K562 (cell line): ENCODE results near the gene TRABD. TPM values are rescaled to one million over a fixed set of nuclear protein-coding genes. Genes with fewer than 3 reads are reported as not detected.

Experiments
- ARNT ChIP-seq, 2 experiments: fragments of 450-650 bp; IDR thresholded peaks; 2 replicates each; pipeline ENCODE4 v1.6.1; 2016; ENCODE audit warnings: mild to moderate bottlenecking in 1 of 2
- BMI1 ChIP-seq: fragments of 150-350 bp; IDR thresholded peaks from 2 replicates; pipeline ENCODE4 v1.6.1; 2014; ENCODE audit warnings: low read length
- CEBPG ChIP-seq, 3 experiments: fragments of 200-800 bp in 1 of 3; sonication (Bioruptor generic) in 1 of 3; sonication (generic) in 1 of 3; formaldehyde crosslinking in 1 of 3; IDR thresholded peaks in 2 of 3; conservative IDR thresholded peaks in 1 of 3; 2 replicates each; pipeline versions ENCODE4 v1.6.1 to v1.8.0; 2016 to 2022; ENCODE audit warnings: missing compliant biosample characterization in 2 of 3, missing genetic modification characterization in 2 of 3, mild to moderate bottlenecking in 1 of 3, missing genetic modification reagents in 1 of 3
- EP300 ChIP-seq: IDR thresholded peaks from 2 replicates; pipeline ENCODE4 v1.6.1; 2012; ENCODE audit warnings: low read length, improper control_type of control experiment
- ETV5 ChIP-seq: sonication (generic); formaldehyde crosslinking; IDR thresholded peaks from 2 replicates; pipeline ENCODE4 v1.4.0; 2020; ENCODE audit warnings: low read depth, mild to moderate bottlenecking, missing genetic modification reagents
- KLF1 ChIP-seq: fragments of 450-650 bp; IDR thresholded peaks from 2 replicates; pipeline ENCODE4 v1.6.1; 2016; ENCODE audit warnings: missing genetic modification characterization, missing compliant biosample characterization
- KLF13 ChIP-seq: fragments of 450-650 bp; IDR thresholded peaks from 2 replicates; pipeline ENCODE4 v1.6.1; 2016; ENCODE audit warnings: missing genetic modification characterization, low read depth, mild to moderate bottlenecking, missing compliant biosample characterization, moderate library complexity, borderline replicate concordance
- KLF16 ChIP-seq: IDR thresholded peaks from 2 replicates; pipeline ENCODE4 v1.6.1; 2016; ENCODE audit warnings: antibody characterized with exemption
- MCM7 ChIP-seq, 2 experiments: fragments of 450-650 bp; IDR thresholded peaks; 2 replicates each; pipeline ENCODE4 v1.6.1; 2016 to 2018
- NFYB ChIP-seq: IDR thresholded peaks from 2 replicates; pipeline ENCODE4 v1.6.1; 2011; ENCODE audit warnings: mild to moderate bottlenecking, moderate library complexity; ENCODE audit not compliant: insufficient read length; ENCODE audit errors: extremely low read depth
- NR1H2 ChIP-seq: sonication (generic); formaldehyde crosslinking; IDR thresholded peaks from 2 replicates; pipeline ENCODE4 v1.4.0; 2020; ENCODE audit warnings: mild to moderate bottlenecking, missing genetic modification reagents
- POLR3A ChIP-seq: IDR thresholded peaks from 2 replicates; pipeline ENCODE4 v1.6.1; 2011; ENCODE audit warnings: borderline replicate concordance, mild to moderate bottlenecking, moderate library complexity; ENCODE audit not compliant: insufficient read length, insufficient read depth; ENCODE audit errors: extremely low read depth
- RAD21 ChIP-seq, 2 experiments: fragments of 250-450 bp in 1 of 2; fragments of 450-650 bp in 1 of 2; sonication (Bioruptor Pico) in 1 of 2; formaldehyde crosslinking in 1 of 2; IDR thresholded peaks in 1 of 2; conservative IDR thresholded peaks in 1 of 2; 2 replicates each; pipeline versions ENCODE4 v1.4.0 to v1.8.0; 2020 to 2022; ENCODE audit warnings: mild to moderate bottlenecking in 2 of 2, moderate library complexity in 1 of 2
- RUNX1 ChIP-seq: sonication (generic); IDR thresholded peaks from 2 replicates; pipeline ENCODE4 v1.6.1; 2016; ENCODE audit warnings: antibody characterized with exemption, low read depth
- SETDB1 ChIP-seq: IDR thresholded peaks from one replicate; pipeline ENCODE4 v1.6.1; 2012; ENCODE audit warnings: low read length, control low read depth, inconsistent platforms
- SNIP1 ChIP-seq: fragments of 450-650 bp; IDR thresholded peaks from 2 replicates; pipeline ENCODE4 v1.7.1; 2017; ENCODE audit warnings: low read depth, mild to moderate bottlenecking
- TCFL5 ChIP-seq: fragments of 250-450 bp; sonication (Bioruptor Pico); conservative IDR thresholded peaks from 2 replicates; pipeline ENCODE4 v1.6.1; 2021; ENCODE audit warnings: mild to moderate bottlenecking, moderate library complexity, matching md5 sums
- TRIM28 ChIP-seq: fragments of 450-650 bp; IDR thresholded peaks from 2 replicates; pipeline ENCODE4 v1.6.1; 2017
- ZFP30 ChIP-seq: fragments of 250-450 bp; sonication (Bioruptor Pico); IDR thresholded peaks from 2 replicates; pipeline ENCODE4 v1.8.0; 2022; ENCODE audit warnings: moderate library complexity, mild to moderate bottlenecking, inconsistent platforms, borderline replicate concordance
- ZNF143 ChIP-seq: sonication (generic); formaldehyde crosslinking; IDR thresholded peaks from 2 replicates; pipeline ENCODE4 v1.9.0; 2022; ENCODE audit warnings: mild to moderate bottlenecking, missing genetic modification reagents
- ZNF175 ChIP-seq: fragments of 200-800 bp; sonication (Bioruptor generic); IDR thresholded peaks from 2 replicates; pipeline ENCODE4 v1.6.1; 2016; ENCODE audit warnings: low read depth, mild to moderate bottlenecking, missing genetic modification characterization, missing compliant biosample characterization
- ZNF212 ChIP-seq: fragments of 450-650 bp; formaldehyde crosslinking; IDR thresholded peaks from 2 replicates; pipeline ENCODE4 v1.4.0; 2020; ENCODE audit warnings: mild to moderate bottlenecking
- ZNF217 ChIP-seq: sonication (generic); formaldehyde crosslinking; IDR thresholded peaks from 2 replicates; pipeline ENCODE4 v1.8.0; 2022; ENCODE audit warnings: mild to moderate bottlenecking, missing genetic modification reagents
- ZNF23 ChIP-seq: fragments of 250-450 bp; sonication (Bioruptor Pico); IDR thresholded peaks from 2 replicates; pipeline ENCODE4 v1.4.0; 2020; ENCODE audit warnings: mild to moderate bottlenecking
- ZNF445 ChIP-seq: fragments of 250-450 bp; sonication (Bioruptor Pico); IDR thresholded peaks from 2 replicates; pipeline ENCODE4 v1.4.0; 2020; ENCODE audit warnings: low read depth, mild to moderate bottlenecking, moderate library complexity
- ZNF695 ChIP-seq: fragments of 450-650 bp; formaldehyde crosslinking; IDR thresholded peaks from 2 replicates; pipeline ENCODE4 v1.4.0; 2020; ENCODE audit warnings: mild to moderate bottlenecking, moderate library complexity
- ZNF766 ChIP-seq: fragments of 200-800 bp; sonication (Bioruptor generic); conservative IDR thresholded peaks from 2 replicates; pipeline ENCODE4 v1.6.1; 2016; ENCODE audit warnings: missing genetic modification characterization, missing compliant biosample characterization
- ZSCAN32 ChIP-seq: fragments of 450-650 bp; formaldehyde crosslinking; IDR thresholded peaks from 2 replicates; pipeline ENCODE4 v1.4.0; 2020; ENCODE audit warnings: mild to moderate bottlenecking, moderate library complexity
- ZZZ3 ChIP-seq: fragments of 450-650 bp; IDR thresholded peaks from 2 replicates; pipeline ENCODE4 v1.6.1; 2016; ENCODE audit warnings: antibody characterized with exemption, mild to moderate bottlenecking, moderate library complexity
- polyA plus RNA-seq, 8 experiments: library from polyadenylated mRNA; depleted of rRNA in 4 of 8; stranded (reverse) in 5 of 8; unstranded in 3 of 8; fragments of >200 nt; fragmentation: Nextera tagmentation in 2 of 8; fragmentation: Illumina TruSeq in 1 of 8; extraction: Ambion mirVana in 2 of 8; extraction: Trizol in 1 of 8; gene quantifications; 2 replicates each; pipeline versions ENCODE4 v1.2.1 to v1.2.3, GENCODE V29; 2011 to 2014; ENCODE audit warnings: inconsistent platforms in 1 of 8, missing spikeins in 1 of 8
- total RNA-seq, 7 experiments: library from RNA; depleted of rRNA in 6 of 7; stranded (reverse); fragments of >200 nt in 6 of 7; fragmentation: Illumina TruSeq in 2 of 7; extraction: Trizol in 2 of 7; gene quantifications; 2 replicates each; pipeline versions ENCODE4 v1.2.1 to v1.2.3, GENCODE V29; 2011 to 2021; ENCODE audit warnings: low replicate concordance in 1 of 7
- TF ChIP-seq, protein P1 (sequence below): sonication (generic); formaldehyde crosslinking; IDR thresholded peaks from 2 replicates; pipeline ENCODE4 v1.4.0; 2020; ENCODE audit warnings: mild to moderate bottlenecking, missing genetic modification reagents

Gene TRABD
- total and polyA plus RNA-seq, 9 of the 15 experiments (the other 6 are each of a cell fraction or from before 2014, with no cell fraction given), result 0.08 to 62.9 (median 14.0) TPM

DNA sequence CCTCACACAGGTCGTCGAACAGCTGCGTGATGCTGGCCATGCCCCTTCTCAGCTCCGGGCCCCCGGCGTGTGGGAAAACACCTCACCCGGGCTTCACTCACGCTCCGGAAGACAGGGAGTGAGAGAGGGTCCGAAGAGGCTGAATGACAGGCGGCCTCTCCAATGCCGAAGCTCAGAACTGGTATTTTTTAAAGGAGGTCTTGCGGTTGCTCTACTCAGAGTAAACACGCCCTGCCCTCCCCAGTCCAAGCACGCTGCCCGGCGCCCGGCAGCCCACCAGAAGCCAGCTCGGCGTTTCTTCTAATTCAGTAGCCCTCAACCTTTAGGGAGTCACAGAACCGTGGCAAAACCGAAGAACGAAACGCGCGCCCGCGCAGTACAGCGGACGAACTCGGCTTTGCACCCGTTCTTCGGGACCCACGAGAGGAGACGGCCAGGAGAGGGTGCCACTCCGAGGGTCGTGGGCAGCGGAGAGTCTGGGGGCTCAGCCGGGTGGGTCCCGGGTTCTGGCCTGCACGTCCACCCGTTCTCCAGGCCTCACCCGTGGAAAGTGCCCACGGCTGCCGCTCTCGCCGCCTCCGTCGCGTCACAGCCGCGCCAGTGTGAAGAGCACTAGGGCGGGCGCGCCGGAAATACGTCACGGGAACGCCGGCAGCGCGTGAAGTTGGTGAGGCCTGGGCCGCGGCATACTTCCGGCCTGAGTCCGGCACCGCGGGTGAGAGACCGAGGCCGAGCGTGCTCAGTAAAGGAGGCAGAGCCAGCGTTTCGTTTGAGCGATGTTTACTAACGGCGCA lies 58.9 kb downstream of the TRABD start, which contains the start of gene TUBGCP6 (continued):
- TF ChIP-seq, protein P1, sequence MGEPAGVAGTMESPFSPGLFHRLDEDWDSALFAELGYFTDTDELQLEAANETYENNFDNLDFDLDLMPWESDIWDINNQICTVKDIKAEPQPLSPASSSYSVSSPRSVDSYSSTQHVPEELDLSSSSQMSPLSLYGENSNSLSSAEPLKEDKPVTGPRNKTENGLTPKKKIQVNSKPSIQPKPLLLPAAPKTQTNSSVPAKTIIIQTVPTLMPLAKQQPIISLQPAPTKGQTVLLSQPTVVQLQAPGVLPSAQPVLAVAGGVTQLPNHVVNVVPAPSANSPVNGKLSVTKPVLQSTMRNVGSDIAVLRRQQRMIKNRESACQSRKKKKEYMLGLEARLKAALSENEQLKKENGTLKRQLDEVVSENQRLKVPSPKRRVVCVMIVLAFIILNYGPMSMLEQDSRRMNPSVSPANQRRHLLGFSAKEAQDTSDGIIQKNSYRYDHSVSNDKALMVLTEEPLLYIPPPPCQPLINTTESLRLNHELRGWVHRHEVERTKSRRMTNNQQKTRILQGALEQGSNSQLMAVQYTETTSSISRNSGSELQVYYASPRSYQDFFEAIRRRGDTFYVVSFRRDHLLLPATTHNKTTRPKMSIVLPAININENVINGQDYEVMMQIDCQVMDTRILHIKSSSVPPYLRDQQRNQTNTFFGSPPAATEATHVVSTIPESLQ (CRISPR knock-in tag), result no peak
- TF ChIP-seq KLF16 (no peak), ZNF217 (CRISPR knock-in tag) (no peak), ZNF175 (CRISPR knock-in tag) (no peak), RUNX1 (no peak), RAD21 (CRISPR knock-in tag; conservative IDR thresholded peaks at IDR 0.05 in 1 of 2, IDR thresholded peaks at IDR 0.05 in 1 of 2) (no peak), TRIM28 (no peak), SETDB1 (no peak), ZNF212 (no peak), ZZZ3 (no peak), ZNF695 (CRISPR knock-in tag) (no peak), TCFL5 (no peak), SNIP1 (no peak), ZSCAN32 (CRISPR knock-in tag) (no peak), KLF13 (tag) (no peak), ZNF766 (CRISPR knock-in tag) (no peak), POLR3A (no peak), ZNF23 (CRISPR knock-in tag) (no peak), ETV5 (CRISPR knock-in tag) (peak; percentile 81), MCM7 (IDR thresholded peaks at IDR 0.05) (no peak), ZNF445 (CRISPR knock-in tag) (no peak), ZFP30 (CRISPR knock-in tag) (no peak), CEBPG (CRISPR knock-in tag; IDR thresholded peaks at IDR 0.05) (no peak), CEBPG (tag; conservative IDR thresholded peaks at IDR 0.05 in 1 of 2, IDR thresholded peaks at IDR 0.05 in 1 of 2) (no peak), NR1H2 (no peak), NFYB (peak; percentile 63), BMI1 (no peak), ARNT (IDR thresholded peaks at IDR 0.05) (no peak), KLF1 (tag) (no peak), ZNF143 (CRISPR knock-in tag) (no peak), EP300 (no peak)
